H1 (cell line): Measurements from ENCODE around the gene SPTB. TPM values are rescaled to one million over a fixed set of nuclear protein-coding genes. Genes with fewer than 3 reads are reported as not detected.

Experiments used
- CTCF ChIA-PET: fragments of 300-600 bp; sonication (Branson Sonifier 250); formaldehyde crosslinking; loops from one replicate; lab custom pipeline; 2021; ENCODE audit not compliant: partially characterized antibody; lab: Charles Lee
- POLR2A ChIA-PET: fragments of 300-600 bp; sonication (Branson Sonifier 250); formaldehyde crosslinking; loops from one replicate; lab custom pipeline; 2021; ENCODE audit warnings: inconsistent platforms; ENCODE audit not compliant: partially characterized antibody; lab: Charles Lee
- DNase-seq, 2 experiments: peaks; one replicate each; pipeline versions ENCODE4 v3.0.0 to v3.0.0-alpha.2; 2010 to 2022; ENCODE audit warnings: low spot score in 2 of 2, low read depth in 1 of 2, mixed read lengths in 1 of 2
- FAIRE-seq: peaks from 2 replicates; lab custom pipeline; 2011; peaks lifted over from hg19 to GRCh38; lab: Jason Lieb, UNC
- H2AFZ ChIP-seq: 2 replicates; pipeline ENCODE4 v1.8.1; 2012; ENCODE audit warnings: low read length, inconsistent platforms
- H2AK5ac ChIP-seq: 2 replicates; pipeline ENCODE4 v1.6.1; 2013; ENCODE audit warnings: low read depth, low read length
- H2BK120ac ChIP-seq: replicated peaks from 2 replicates; pipeline ENCODE3; 2013; ENCODE audit warnings: low read depth, low read length, inconsistent platforms
- H2BK12ac ChIP-seq: 2 replicates; pipeline ENCODE4 v1.6.1; 2013; ENCODE audit warnings: low read depth, low read length
- H2BK15ac ChIP-seq: 2 replicates; pipeline ENCODE4 v1.6.1; 2013; ENCODE audit warnings: low read length
- H2BK20ac ChIP-seq: 2 replicates; pipeline ENCODE4 v1.6.1; 2013; ENCODE audit warnings: low read length
- H2BK5ac ChIP-seq: 2 replicates; pipeline ENCODE4 v1.6.1; 2013; ENCODE audit warnings: low read depth, low read length
- H3K14ac ChIP-seq: 2 replicates; pipeline ENCODE4 v1.6.1; 2013; ENCODE audit warnings: inconsistent platforms; ENCODE audit not compliant: insufficient read length
- H3K18ac ChIP-seq: 2 replicates; pipeline ENCODE4 v1.6.1; 2013; ENCODE audit warnings: low read length; ENCODE audit errors: extremely low read depth
- H3K23ac ChIP-seq: 2 replicates; pipeline ENCODE4 v1.6.1; 2013; ENCODE audit warnings: inconsistent platforms; ENCODE audit not compliant: insufficient read length
- H3K23me2 ChIP-seq: 2 replicates; pipeline ENCODE4 v1.6.1; 2013; ENCODE audit warnings: low read depth, low read length
- H3K27ac ChIP-seq: 2 replicates; pipeline ENCODE4 v1.6.1; 2011; ENCODE audit warnings: low read depth, low read length, inconsistent platforms
- H3K27me3 ChIP-seq, 4 experiments: replicated peaks in 1 of 4; 1 replicate in 1 of 4; 2 replicates in 3 of 4; pipeline versions ENCODE4 v1.6.1 to v1.8.1; 2011 to 2013; ENCODE audit warnings: low read length in 3 of 4, mild to moderate bottlenecking in 3 of 4, inconsistent platforms in 2 of 4, mixed read lengths in 2 of 4, moderate library complexity in 1 of 4; ENCODE audit not compliant: control insufficient read depth in 3 of 4, insufficient read depth in 3 of 4; ENCODE audit errors: extremely low read depth in 1 of 4
- H3K36me3 ChIP-seq, 4 experiments: 2 replicates each; pipeline versions ENCODE4 v1.6.1 to v1.8.1; 2011 to 2013; ENCODE audit warnings: mild to moderate bottlenecking in 4 of 4, low read length in 3 of 4, moderate library complexity in 2 of 4, control low read depth in 1 of 4, inconsistent platforms in 1 of 4; ENCODE audit not compliant: insufficient read depth in 4 of 4, control insufficient read depth in 2 of 4
- H3K4ac ChIP-seq: replicated peaks from 2 replicates; pipeline ENCODE3; 2013; ENCODE audit warnings: low read length, low read depth, mixed read lengths, inconsistent platforms; ENCODE audit not compliant: insufficient read length
- H3K4me1 ChIP-seq, 4 experiments: replicated peaks in 1 of 4; 1 replicate in 1 of 4; 2 replicates in 3 of 4; pipeline versions ENCODE4 v1.6.1 to v1.8.1; 2011 to 2013; ENCODE audit warnings: low read length in 3 of 4, inconsistent platforms in 2 of 4, mixed read lengths in 1 of 4; ENCODE audit not compliant: insufficient read depth in 4 of 4, control insufficient read depth in 3 of 4
- H3K4me2 ChIP-seq, 2 experiments: 2 replicates each; pipeline versions ENCODE4 v1.6.1 to v1.8.1; 2011 to 2013; ENCODE audit warnings: low read depth in 2 of 2, low read length in 2 of 2, control low read depth in 1 of 2, inconsistent platforms in 1 of 2, mild to moderate bottlenecking in 1 of 2; ENCODE audit not compliant: insufficient read depth in 1 of 2
- H3K4me3 ChIP-seq, 4 experiments: fragments of 200-600, 300-600 bp in 1 of 4; sonication (generic), shearing (Covaris generic), sonication (Bioruptor Twin) in 1 of 4; 2 replicates each; pipeline versions ENCODE4 v1.5.1 to v1.8.1; 2011 to 2016; ENCODE audit warnings: low read length in 4 of 4, low read depth in 3 of 4, control low read depth in 2 of 4, inconsistent platforms in 2 of 4, mild to moderate bottlenecking in 2 of 4, mixed read lengths in 1 of 4, moderate library complexity in 1 of 4; ENCODE audit not compliant: insufficient read depth in 2 of 4; ENCODE audit errors: extremely low read depth in 1 of 4
- H3K56ac ChIP-seq: replicated peaks from 2 replicates; pipeline ENCODE3; 2013; ENCODE audit warnings: low read depth, mild to moderate bottlenecking, mixed read lengths, low read length, inconsistent platforms; ENCODE audit not compliant: insufficient read length
- H3K79me1 ChIP-seq: 2 replicates; pipeline ENCODE4 v1.6.1; 2013; ENCODE audit warnings: low read depth, low read length, control low read depth
- H3K79me2 ChIP-seq, 2 experiments: 2 replicates each; pipeline versions ENCODE4 v1.6.1 to v1.8.1; 2012 to 2013; ENCODE audit warnings: low read length in 2 of 2, mild to moderate bottlenecking in 2 of 2, inconsistent platforms in 1 of 2; ENCODE audit not compliant: insufficient read depth in 2 of 2, control insufficient read depth in 1 of 2
- H3K9ac ChIP-seq, 4 experiments: replicated peaks in 1 of 4; 1 replicate in 1 of 4; 2 replicates in 3 of 4; pipeline versions ENCODE4 v1.6.1 to v1.8.1; 2011 to 2013; ENCODE audit warnings: low read depth in 3 of 4, low read length in 3 of 4, control low read depth in 2 of 4, mild to moderate bottlenecking in 2 of 4, moderate library complexity in 2 of 4, inconsistent platforms in 1 of 4; ENCODE audit errors: extremely low read depth in 1 of 4
- H3K9me3 ChIP-seq, 2 experiments: 2 replicates each; pipeline versions ENCODE4 v1.6.1 to v1.8.1; 2012 to 2013; ENCODE audit warnings: mild to moderate bottlenecking in 2 of 2, moderate library complexity in 2 of 2, control low read depth in 1 of 2, inconsistent platforms in 1 of 2, low read depth in 1 of 2, low read length in 1 of 2, mixed read lengths in 1 of 2; ENCODE audit not compliant: insufficient read depth in 2 of 2
- H4K20me1 ChIP-seq, 2 experiments: replicated peaks in 1 of 2; 2 replicates each; pipeline versions ENCODE3 to v1.8.1; 2011 to 2013; ENCODE audit warnings: inconsistent platforms in 2 of 2, low read length in 2 of 2, mild to moderate bottlenecking in 1 of 2; ENCODE audit not compliant: insufficient read depth in 2 of 2, control insufficient read depth in 1 of 2
- H4K5ac ChIP-seq: 2 replicates; pipeline ENCODE4 v1.6.1; 2013; ENCODE audit warnings: low read length, low read depth, mixed read lengths, inconsistent platforms; ENCODE audit not compliant: insufficient read length
- H4K8ac ChIP-seq: 2 replicates; pipeline ENCODE4 v1.8.0; 2013; ENCODE audit warnings: mild to moderate bottlenecking, moderate library complexity, low read length, inconsistent platforms; ENCODE audit not compliant: insufficient read depth; ENCODE audit errors: extremely low read depth
- H4K91ac ChIP-seq: replicated peaks from 2 replicates; pipeline ENCODE3; 2013; ENCODE audit warnings: low read length, mixed read lengths, inconsistent platforms; ENCODE audit not compliant: insufficient read length
- BRCA1 ChIP-seq: IDR thresholded peaks from 2 replicates; pipeline ENCODE4 v1.6.1; 2012; ENCODE audit warnings: low read depth, low read length, improper control_type of control experiment
- CBX8 ChIP-seq: fragments of 300-800, 300-1000 bp; sonication (generic); IDR thresholded peaks from 2 replicates; pipeline ENCODE4 v1.7.1; 2016; ENCODE audit warnings: low read depth, low read length, borderline replicate concordance
- HDAC6 ChIP-seq: IDR thresholded peaks from one replicate; pipeline ENCODE4 v1.7.1; 2012; ENCODE audit warnings: low read depth, mild to moderate bottlenecking, inconsistent platforms, low read length, moderate library complexity
- KDM5A ChIP-seq: fragments of 200-600 bp; IDR thresholded peaks from 2 replicates; pipeline ENCODE4 v1.7.1; 2012; ENCODE audit warnings: mild to moderate bottlenecking, low read length, inconsistent platforms, mixed read lengths
- PHF8 ChIP-seq: fragments of 200-600 bp; sonication (generic); conservative IDR thresholded peaks from 2 replicates; pipeline ENCODE4 v1.7.1; 2012; ENCODE audit warnings: low read depth, mild to moderate bottlenecking, inconsistent platforms, low read length, moderate library complexity
- SIX5 ChIP-seq: IDR thresholded peaks from 2 replicates; pipeline ENCODE4 v1.6.1; 2011; ENCODE audit warnings: mild to moderate bottlenecking, low read depth, low read length
- TAF1 ChIP-seq: IDR thresholded peaks from 2 replicates; pipeline ENCODE4 v1.6.1; 2011; ENCODE audit warnings: mild to moderate bottlenecking, low read depth, low read length
- TBP ChIP-seq: IDR thresholded peaks from 2 replicates; pipeline ENCODE4 v1.6.1; 2011; ENCODE audit warnings: low read depth, low read length, improper control_type of control experiment
- WGBS, 2 experiments: shearing (Covaris generic) in 1 of 2; methylation state at CpG; one replicate each; pipeline versions ENCODE4 v1.1.6 to v1.1.7; 2013 to 2015; ENCODE audit warnings: low lambda C conversion rate in 2 of 2, mixed read lengths in 2 of 2, inconsistent platforms in 1 of 2, low coverage in 1 of 2, missing lambda C conversion rate in 1 of 2; ENCODE audit not compliant: insufficient replicate concordance in 2 of 2, insufficient coverage in 1 of 2, insufficient read length in 1 of 2; ENCODE audit errors: extremely low coverage in 1 of 2, missing lambda C conversion rate in 1 of 2; 5-methylcytosine and 5-hydroxymethylcytosine counted together
- polyA plus RNA-seq, 7 experiments: library from polyadenylated mRNA; depleted of rRNA in 3 of 7; stranded (reverse) in 5 of 7; unstranded in 2 of 7; fragments of >200 nt in 5 of 7; fragments of 200-250 nt in 2 of 7; gene quantifications; 1 replicate in 5 of 7; 2 replicates in 1 of 7; 4 replicates in 1 of 7; pipeline versions ENCODE4 v1.2.1 to v1.2.3, GENCODE V29; 2011 to 2013; ENCODE audit warnings: missing spikeins in 2 of 7, mixed read lengths in 2 of 7
- total RNA-seq: library from RNA; stranded (reverse); fragmentation: NEBNext Ultra II Directional; extraction: Animal tissue kit (Norgen Biotek cat#: 25700); gene quantifications from 2 replicates; pipeline ENCODE4 v1.2.1, GENCODE V29; 2021

SPTB gene
- total and polyA plus RNA-seq, 2 of the 8 experiments (the other 6 are each of a cell fraction or from before 2014, with no cell fraction given) = 0.30 to 2.4 TPM

GRCh38 chr14:64732066-64732465 lies 147.6 kb downstream of the SPTB start:
- Histone ChIP-seq H2AK5ac (no peak overlapping the region), H3K36me3 (peaks cover 18 to 49% (median 41%) of the 10 kb centered on the region in 4 experiments), H2BK12ac (no peak overlapping the region), H2BK20ac (no peak overlapping the region), H3K14ac (no peak overlapping the region), H3K56ac (no peak overlapping the region), H3K9me3 (no peaks in the 10 kb centered on the region), H4K20me1 (peaks cover 11 to 14% of the 10 kb centered on the region in 2 experiments), H3K27ac (no peak overlapping the region), H4K91ac (no peak overlapping the region), H2AFZ (no peak overlapping the region), H3K23me2 (no peaks in the 10 kb centered on the region), H3K4ac (no peak overlapping the region), H3K79me2 (peaks cover 0 to 34% of the 10 kb centered on the region in 2 experiments; a peak in 2 of 4 replicates), H3K4me3 (no peak overlapping the region), H3K18ac (no peak overlapping the region), H3K4me1 (peaks cover under 1 to 11% (median 7%) of the 10 kb centered on the region in 4 experiments), H2BK5ac (no peak overlapping the region), H3K23ac (no peak overlapping the region), H2BK120ac (no peak overlapping the region), H3K27me3 (no peaks in the 10 kb centered on the region), H3K4me2 (no peak overlapping the region), H2BK15ac (no peak overlapping the region), H4K5ac (no peak overlapping the region), H3K9ac (no peak overlapping the region), H4K8ac (no peak overlapping the region), H3K79me1 (peaks cover 3% of the 10 kb centered on the region)
- TF ChIP-seq SIX5 = no peak
- TF ChIP-seq BRCA1 = no peak
- no peak for TF ChIP-seq TAF1
- TF ChIP-seq PHF8 = no peak
- TF ChIP-seq HDAC6 = no peak
- TF ChIP-seq TBP = no peak
- TF ChIP-seq CBX8 = no peak
- TF ChIP-seq KDM5A = no peak
- no peak for FAIRE-seq
- 85% methylated on average over 4 of the region's 4 CpGs; no CpG with 5 or more reads in 1 of the 2 experiments for WGBS, 2 experiments
- CTCF ChIA-PET = interaction anchor here (0.8 to 1.8 kb wide), 6 partner anchors 9 to 60 kb away, joined by 4 to 8 read pairs (median 4); no protein-coding TSS in a partner anchor
- POLR2A ChIA-PET = no interaction called here
- no peak for DNase-seq
